Left kidney (tissue), 2 donors: Measurements from ENCODE around the gene RAB3GAP1. TPM values are rescaled to one million over a fixed set of nuclear protein-coding genes. Genes with fewer than 3 reads are reported as not detected.

Experiments
- DNase-seq: peaks from one replicate; pipeline ENCODE4 v3.0.0-alpha.2; 2013
- polyA plus RNA-seq: library from polyadenylated mRNA; unstranded; fragments of 120-200 nt; gene quantifications from one replicate; pipeline ENCODE4 v1.2.1, GENCODE V29; 2013; ENCODE audit not compliant: insufficient read length

The RAB3GAP1 gene
- polyA plus RNA-seq, 1 donor = 61.8 TPM

- no peak for DNase-seq
Observed at GRCh38 chr2:135218426-135218825, 166.3 kb downstream of the RAB3GAP1 start.

DNA sequence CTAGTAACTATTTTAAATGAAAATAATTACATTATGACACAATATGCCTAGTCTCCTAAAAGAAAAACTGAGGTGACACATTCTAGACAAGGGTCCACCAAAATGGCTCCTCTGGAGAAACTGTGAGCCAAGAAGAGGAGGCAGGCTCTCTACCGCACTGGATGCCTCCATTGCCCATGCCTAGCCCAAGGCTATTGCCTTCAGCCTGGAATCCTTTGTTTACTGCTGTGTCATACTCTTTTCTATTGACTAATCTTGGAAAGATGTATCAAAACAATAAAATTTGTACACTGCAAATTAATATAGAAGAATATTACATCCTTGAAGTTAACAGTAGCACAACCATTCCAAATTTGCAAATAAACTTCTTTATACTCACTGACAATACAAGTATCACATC lies 167.1 kb downstream of the RAB3GAP1 start:
- no peak for DNase-seq

Other genes starting within 250 kb of the RAB3GAP1 start
- 43.9 TPM for gene ACMSD, start 213.7 kb upstream of the RAB3GAP1 start, polyA plus RNA-seq
- gene CCNT2, start 133.5 kb upstream of the RAB3GAP1 start, polyA plus RNA-seq = 83.6 TPM
- gene MAP3K19, start 4.8 kb upstream of the RAB3GAP1 start, polyA plus RNA-seq = 0.73 TPM